HL-60/S4 (cell line): ENCODE measurements around the gene RRP9.

Source experiments
- in situ Hi-C: fragments of 300-500 bp; cut with MboI; formaldehyde crosslinking; loops from 2 replicates; pipeline ENCODE4 v1.14.3; 2022; ENCODE audit warnings: low sequenced_read_pairs

RRP9 gene

GRCh38 chr3:51957520-51958205, 16.0 kb upstream of the RRP9 start:
- in situ Hi-C loops: no loop called here

GRCh38 chr3:51955893-51956770, 14.4 kb upstream of the RRP9 start:
- in situ Hi-C loops: no loop called here

- in situ Hi-C loops: no loop called here
These were observed 13.6 kb upstream of the RRP9 start, which contains the start of gene GPR62 for GRCh38 chr3:51955175-51955892. TSS of gene GPR62 (plus strand) at chr3:51955381. CDS start at chr3:51955653, 272 bp downstream.

GRCh38 chr3:51954713-51955112, 13.0 kb upstream of the RRP9 start:
- in situ Hi-C loops: no loop called here

- in situ Hi-C loops: no loop called here
These were observed 12.4 kb upstream of the RRP9 start for GRCh38 chr3:51954105-51954504.

GRCh38 chr3:51953445-51953844, 11.7 kb upstream of the RRP9 start:
- in situ Hi-C loops: no loop called here

- in situ Hi-C loops: no loop called here
These were observed 9.2 kb upstream of the RRP9 start for GRCh38 chr3:51950899-51951298.

- in situ Hi-C loops: no loop called here
These were observed 7.4 kb upstream of the RRP9 start for GRCh38 chr3:51949121-51949520.

GRCh38 chr3:51948016-51948580, 6.4 kb upstream of the RRP9 start:
- in situ Hi-C loops: no loop called here

GRCh38 chr3:51947215-51947900, 5.7 kb upstream of the RRP9 start:
- in situ Hi-C loops: no loop called here

GRCh38 chr3:51946796-51947195, 5.1 kb upstream of the RRP9 start:
- in situ Hi-C loops: no loop called here

- in situ Hi-C loops: no loop called here
These were observed 4.4 kb upstream of the RRP9 start for GRCh38 chr3:51945926-51946705.

- in situ Hi-C loops: no loop called here
These were observed 3.5 kb upstream of the RRP9 start for GRCh38 chr3:51945031-51945840.

GRCh38 chr3:51944451-51945021, 2.8 kb upstream of the RRP9 start:
- in situ Hi-C loops: no loop called here

GRCh38 chr3:51943451-51944391, 2.0 kb upstream of the RRP9 start:
- in situ Hi-C loops: no loop called here

GRCh38 chr3:51942603-51943450, 1.1 kb upstream of the RRP9 start:
- in situ Hi-C loops: no loop called here

GRCh38 chr3:51941463-51941797, 274 bp downstream of the RRP9 start:
- in situ Hi-C loops: no loop called here
